ENCODE data around the gene MYO1E. TPM values are rescaled to one million over a fixed set of nuclear protein-coding genes. Genes with fewer than 3 reads are reported as not detected.

Gene MYO1E
- total and polyA plus RNA-seq, 5 donors = 8.4 to 28.5 (median 23.1) TPM

GRCh38 chr15:59223736-59224135, 148.9 kb downstream of the MYO1E start:
- H3K27ac ChIP-seq (ENCODE audit: low read length) = no peak overlapping the region
- DNase-seq (peak in 1 of 3 donors; percentile 64), ATAC-seq (peak in 1 of 2 donors; percentile 74)
- no peaks in the 10 kb centered on the region for H3K27me3 ChIP-seq (ENCODE audit: control insufficient read depth, insufficient read depth)
- no peak overlapping the region for H3K4me3 ChIP-seq (ENCODE audit: low read length)
- 68% methylated on average over 3 of the region's 3 CpGs for WGBS
- H3K4me1 ChIP-seq (ENCODE audit: control insufficient read depth, insufficient read depth, low read length) = peaks cover 7% of the 10 kb centered on the region
- H3K9me3 ChIP-seq (ENCODE audit: control insufficient read depth, low read length) = no peaks in the 10 kb centered on the region
- intact Hi-C loops (cut with DNase I) = no loop called here

- Histone ChIP-seq H3K4me1 (ENCODE audit: control insufficient read depth, insufficient read depth, low read length) (peaks cover 7% of the 10 kb centered on the region), H3K4me3 (ENCODE audit: low read length) (no peak overlapping the region), H3K9me3 (ENCODE audit: control insufficient read depth, low read length) (no peaks in the 10 kb centered on the region), H3K27me3 (ENCODE audit: control insufficient read depth, insufficient read depth) (no peaks in the 10 kb centered on the region), H3K27ac (ENCODE audit: low read length) (no peak overlapping the region)
- peak in 1 of 2 donors; percentile 33 for ATAC-seq
- WGBS = 67% methylated on average over 11 of the region's 11 CpGs
- intact Hi-C loops (cut with DNase I) = no loop called here
- DNase-seq = no peak
Measured at GRCh38 chr15:59222906-59223550, 149.6 kb downstream of the MYO1E start.

GRCh38 chr15:59221511-59222505, 150.9 kb downstream of the MYO1E start:
- ATAC-seq = no peak
- H3K27ac ChIP-seq (ENCODE audit: low read length) = no peak overlapping the region
- intact Hi-C loops (cut with DNase I) = no loop called here

GRCh38 chr15:59218710-59219109, 154.0 kb downstream of the MYO1E start:
- Histone ChIP-seq H3K27ac (ENCODE audit: low read length) (no peak overlapping the region), H3K27me3 (ENCODE audit: control insufficient read depth, insufficient read depth) (no peaks in the 10 kb centered on the region), H3K4me1 (ENCODE audit: control insufficient read depth, insufficient read depth, low read length) (peaks cover 3% of the 10 kb centered on the region), H3K4me3 (ENCODE audit: low read length) (no peak overlapping the region), H3K9me3 (ENCODE audit: control insufficient read depth, low read length) (no peaks in the 10 kb centered on the region)
- intact Hi-C loops (cut with DNase I) = no loop called here
- DNase-seq (no peak), ATAC-seq (no peak)
- 58% methylated on average over 3 of the region's 3 CpGs for WGBS

More at GRCh38 chr15:59221511-59222505, 150.9 kb downstream of the MYO1E start:
- Histone ChIP-seq H3K9me3 (ENCODE audit: control insufficient read depth, low read length) (no peaks in the 10 kb centered on the region), H3K27me3 (ENCODE audit: control insufficient read depth, insufficient read depth) (no peaks in the 10 kb centered on the region), H3K4me3 (ENCODE audit: low read length) (no peak overlapping the region), H3K4me1 (ENCODE audit: control insufficient read depth, insufficient read depth, low read length) (peaks cover 7% of the 10 kb centered on the region)
- 81% methylated on average over 5 of the region's 5 CpGs for WGBS
- DNase-seq = no peak

- no peak overlapping the region for H3K4me3 ChIP-seq (ENCODE audit: low read length)
- H3K4me1 ChIP-seq (ENCODE audit: control insufficient read depth, insufficient read depth, low read length) = no peaks in the 10 kb centered on the region
- WGBS = 92% methylated on average over 14 of the region's 14 CpGs
- no peaks in the 10 kb centered on the region for H3K27me3 ChIP-seq (ENCODE audit: control insufficient read depth, insufficient read depth)
- no peaks in the 10 kb centered on the region for H3K9me3 ChIP-seq (ENCODE audit: control insufficient read depth, low read length)
- DNase-seq = no peak
- H3K27ac ChIP-seq (ENCODE audit: low read length) = no peak overlapping the region
- no peak for ATAC-seq
- intact Hi-C loops (cut with DNase I) = no loop called here
Measured at GRCh38 chr15:59217876-59218498, 154.7 kb downstream of the MYO1E start.

- 95% methylated on average over 5 of the region's 5 CpGs for WGBS
- H3K27me3 ChIP-seq (ENCODE audit: control insufficient read depth, insufficient read depth) = no peaks in the 10 kb centered on the region
- ATAC-seq (no peak), DNase-seq (no peak)
- H3K4me3 ChIP-seq (ENCODE audit: low read length) = no peak overlapping the region
- no peaks in the 10 kb centered on the region for H3K9me3 ChIP-seq (ENCODE audit: control insufficient read depth, low read length)
- no peaks in the 10 kb centered on the region for H3K4me1 ChIP-seq (ENCODE audit: control insufficient read depth, insufficient read depth, low read length)
- H3K27ac ChIP-seq (ENCODE audit: low read length) = no peak overlapping the region
- intact Hi-C loops (cut with DNase I) = no loop called here
Measured at GRCh38 chr15:59216911-59217310, 155.8 kb downstream of the MYO1E start.

GRCh38 chr15:59210186-59210585, 162.5 kb downstream of the MYO1E start:
- no peak for DNase-seq
- Histone ChIP-seq H3K9me3 (ENCODE audit: control insufficient read depth, low read length) (no peaks in the 10 kb centered on the region), H3K27ac (ENCODE audit: low read length) (no peak overlapping the region), H3K27me3 (ENCODE audit: control insufficient read depth, insufficient read depth) (no peaks in the 10 kb centered on the region), H3K4me3 (ENCODE audit: low read length) (no peak overlapping the region), H3K4me1 (ENCODE audit: control insufficient read depth, insufficient read depth, low read length) (no peaks in the 10 kb centered on the region)
- intact Hi-C loops (cut with DNase I) = no loop called here
- no peak for ATAC-seq
- 90% methylated on average over 2 of the region's 2 CpGs for WGBS

GRCh38 chr15:59208613-59209249, 163.9 kb downstream of the MYO1E start:
- H3K9me3 ChIP-seq (ENCODE audit: control insufficient read depth, low read length) = no peaks in the 10 kb centered on the region
- WGBS = 96% methylated on average over 7 of the region's 7 CpGs
- ATAC-seq (no peak), DNase-seq (no peak)
- H3K27ac ChIP-seq (ENCODE audit: low read length) = no peak overlapping the region
- no peaks in the 10 kb centered on the region for H3K27me3 ChIP-seq (ENCODE audit: control insufficient read depth, insufficient read depth)
- H3K4me1 ChIP-seq (ENCODE audit: control insufficient read depth, insufficient read depth, low read length) = no peaks in the 10 kb centered on the region
- H3K4me3 ChIP-seq (ENCODE audit: low read length) = no peak overlapping the region
- intact Hi-C loops (cut with DNase I) = no loop called here

GRCh38 chr15:59206623-59207183, 166.0 kb downstream of the MYO1E start, which contains the start of gene LDHAL6B:
Gene LDHAL6B (plus strand): TSS chr15:59206843. CDS start chr15:59206941, 98 bp downstream.
- ATAC-seq (no peak), DNase-seq (peak in 1 of 3 donors; percentile 48)
- WGBS = 94% methylated on average over 30 of the region's 30 CpGs
- Histone ChIP-seq H3K27ac (ENCODE audit: low read length) (no peak within 1 kb of the TSS), H3K27me3 (ENCODE audit: control insufficient read depth, insufficient read depth) (no peaks in the 10 kb centered on the region), H3K9me3 (ENCODE audit: control insufficient read depth, low read length) (no peaks in the 10 kb centered on the region), H3K4me3 (ENCODE audit: low read length) (no peak within 1 kb of the TSS), H3K4me1 (ENCODE audit: control insufficient read depth, insufficient read depth, low read length) (no peaks in the 10 kb centered on the region)
- intact Hi-C loops (cut with DNase I) = no loop called here

GRCh38 chr15:59205839-59206622, 166.6 kb downstream of the MYO1E start:
- Histone ChIP-seq H3K27me3 (ENCODE audit: control insufficient read depth, insufficient read depth) (no peaks in the 10 kb centered on the region), H3K4me3 (ENCODE audit: low read length) (no peak overlapping the region), H3K9me3 (ENCODE audit: control insufficient read depth, low read length) (no peaks in the 10 kb centered on the region), H3K4me1 (ENCODE audit: control insufficient read depth, insufficient read depth, low read length) (no peaks in the 10 kb centered on the region), H3K27ac (ENCODE audit: low read length) (no peak overlapping the region)
- intact Hi-C loops (cut with DNase I) = no loop called here
- WGBS = 87% methylated on average over 9 of the region's 9 CpGs
- ATAC-seq (no peak), DNase-seq (no peak)
